HepG2 (cell line): ENCODE measurements around the gene YY1. TPM values are rescaled to one million over a fixed set of nuclear protein-coding genes. Genes with fewer than 3 reads are reported as not detected.

ENCODE experiments used
- ATAC-seq: fragments of 200-7000 bp; cut with Tn5 transposase; 3 replicates; pipeline ENCODE4 v1.9.1; 2020; ENCODE audit warnings: mild to moderate bottlenecking, moderate library complexity
- BruUV-seq: library from RNA; stranded (reverse); fragments of 400-500 nt; replicated peaks from 2 replicates; lab custom pipeline; 2021; lab: Mats Ljungman, UMichigan
- CTCF ChIA-PET: fragments of 300-600 bp; formaldehyde crosslinking; extraction: SDS; loops from one replicate; lab custom pipeline; 2021; ENCODE audit warnings: low total read pairs, inconsistent platforms, low intra/inter-chr PET ratio; lab: Yijun Ruan, JAX
- POLR2A ChIA-PET: fragments of 350-600 bp; sonication (Branson Sonifier 250); formaldehyde crosslinking; loops from one replicate; lab custom pipeline; 2020; ENCODE audit warnings: antibody characterized with exemption, inconsistent platforms; lab: Yijun Ruan, JAX
- DNase-seq: peaks from one replicate; pipeline ENCODE4 v3.0.0-alpha.2; 2015; ENCODE audit warnings: low spot score
- FAIRE-seq: peaks from 3 replicates; lab custom pipeline; 2011; peaks lifted over from hg19 to GRCh38; lab: Jason Lieb, UNC
- H2AFZ ChIP-seq: one replicate; pipeline ENCODE4 v1.6.1; 2011; ENCODE audit warnings: low read length, inconsistent platforms
- H3K27ac ChIP-seq: fragments of 300-600 bp; 3 replicates; pipeline ENCODE4 v1.8.0; 2011; ENCODE audit warnings: mixed run types, mild to moderate bottlenecking, mixed read lengths, low read length, inconsistent platforms; ENCODE audit not compliant: insufficient read depth; ENCODE audit errors: extremely low read length
- H3K27me3 ChIP-seq, 2 experiments: fragments of 200-600 bp in 1 of 2; 2 replicates in 1 of 2; 3 replicates in 1 of 2; pipeline versions ENCODE4 v1.6.0 to v1.8.0; 2011; ENCODE audit warnings: low read length in 2 of 2, mild to moderate bottlenecking in 2 of 2, moderate library complexity in 2 of 2, inconsistent platforms in 1 of 2; ENCODE audit not compliant: insufficient read depth in 2 of 2, control insufficient read depth in 1 of 2
- H3K36me3 ChIP-seq, 2 experiments: fragments of 200-600 bp in 1 of 2; replicated peaks in 1 of 2; 2 replicates in 1 of 2; 3 replicates in 1 of 2; pipeline versions ENCODE4 v1.5.1 to v1.8.0; 2011; ENCODE audit warnings: low read length in 2 of 2, inconsistent platforms in 1 of 2; ENCODE audit not compliant: insufficient read depth in 2 of 2, control insufficient read depth in 1 of 2
- H3K4me1 ChIP-seq: 2 replicates; pipeline ENCODE4 v1.5.1; 2012; ENCODE audit warnings: low read length, inconsistent platforms; ENCODE audit not compliant: insufficient read depth
- H3K4me2 ChIP-seq: 2 replicates; pipeline ENCODE4 v1.6.0; 2011; ENCODE audit warnings: low read depth, low read length, inconsistent platforms
- H3K4me3 ChIP-seq, 3 experiments: fragments of 200-600 bp in 1 of 3; sonication (generic), shearing (Covaris generic) in 1 of 3; replicated peaks in 1 of 3; 2 replicates each; pipeline ENCODE4 v1.5.1; 2011 to 2016; ENCODE audit warnings: low read length in 3 of 3, inconsistent platforms in 2 of 3, low read depth in 2 of 3, mild to moderate bottlenecking in 2 of 3, control low read depth in 1 of 3, mixed read lengths in 1 of 3; ENCODE audit not compliant: insufficient read depth in 1 of 3
- H3K79me2 ChIP-seq: one replicate; pipeline ENCODE4 v1.6.1; 2011; ENCODE audit warnings: low read length, inconsistent platforms; ENCODE audit not compliant: insufficient read depth
- H3K9ac ChIP-seq: 2 replicates; pipeline ENCODE4 v1.6.0; 2011; ENCODE audit warnings: mild to moderate bottlenecking, low read depth, low read length, inconsistent platforms; ENCODE audit not compliant: insufficient read depth
- H3K9me3 ChIP-seq: 2 replicates; pipeline ENCODE4 v1.5.1; 2012; ENCODE audit warnings: mild to moderate bottlenecking, low read length
- H4K20me1 ChIP-seq: 2 replicates; pipeline ENCODE4 v1.6.0; 2011; ENCODE audit warnings: inconsistent platforms, mild to moderate bottlenecking, low read length, moderate library complexity; ENCODE audit not compliant: insufficient read depth
- ATF7-NPFF ChIP-seq: sonication (generic); formaldehyde crosslinking; IDR thresholded peaks from 2 replicates; pipeline ENCODE4 v1.8.1; 2023; ENCODE audit warnings: mild to moderate bottlenecking, low read depth, missing genetic modification reagents, moderate library complexity
- CEBPB ChIP-seq: IDR thresholded peaks from 2 replicates; pipeline ENCODE4 v1.6.1; 2011; ENCODE audit warnings: low read depth, low read length, improper control_type of control experiment, borderline replicate concordance
- HDAC6 ChIP-seq: fragments of 200-600 bp; sonication (generic); IDR thresholded peaks from 2 replicates; pipeline ENCODE4 v1.7.0; 2017; ENCODE audit warnings: mild to moderate bottlenecking, antibody characterized with exemption, low read length, low read depth
- HNRNPL ChIP-seq: fragments of 200-400 bp; formaldehyde crosslinking; IDR thresholded peaks from 2 replicates; pipeline ENCODE4 v1.6.1; 2017; ENCODE audit warnings: mild to moderate bottlenecking, low read depth, low read length
- KDM3A ChIP-seq: IDR thresholded peaks from 2 replicates; pipeline ENCODE4 v1.6.1; 2018; ENCODE audit warnings: low read depth, missing compliant biosample characterization
- SMYD3 ChIP-seq: sonication (generic); formaldehyde crosslinking; IDR thresholded peaks from 2 replicates; pipeline ENCODE4 v1.8.1; 2023; ENCODE audit warnings: mild to moderate bottlenecking, missing genetic modification reagents
- SP5 ChIP-seq: IDR thresholded peaks from 2 replicates; pipeline ENCODE4 v1.6.1; 2016; ENCODE audit warnings: low read depth, borderline replicate concordance
- WIZ ChIP-seq: sonication (generic); formaldehyde crosslinking; IDR thresholded peaks from 2 replicates; pipeline ENCODE4 v1.5.1; 2020; ENCODE audit warnings: mild to moderate bottlenecking, missing genetic modification reagents
- ZFY ChIP-seq: sonication (generic); formaldehyde crosslinking; IDR thresholded peaks from 2 replicates; pipeline ENCODE4 v1.4.0; 2020; ENCODE audit warnings: missing genetic modification reagents
- ZNF569 ChIP-seq: sonication (generic); formaldehyde crosslinking; IDR thresholded peaks from 2 replicates; pipeline ENCODE4 v1.5.0; 2020; ENCODE audit warnings: mild to moderate bottlenecking, missing genetic modification reagents, moderate library complexity, borderline replicate concordance
- ZNF777 ChIP-seq: sonication (generic); formaldehyde crosslinking; IDR thresholded peaks from 2 replicates; pipeline ENCODE4 v1.4.0; 2020; ENCODE audit warnings: missing genetic modification reagents
- WGBS: methylation state at CpG from one replicate; pipeline ENCODE4 v1.1.6; 2017; ENCODE audit warnings: low lambda C conversion rate; 5-methylcytosine and 5-hydroxymethylcytosine counted together
- in situ Hi-C: cut with HindIII; loops from 2 replicates; pipeline ENCODE4 v1.10.0; 2017; ENCODE audit warnings: low pct_unique_long_range_greater_than_20kb; ENCODE audit not compliant: extremely low pct_ligation_motif_present
- intact Hi-C: fragments of 100-400 bp; cut with micrococcal nuclease; formaldehyde crosslinking; loops from one replicate; pipeline ENCODE4 v1.10.0; 2022; ENCODE audit not compliant: unreplicated experiment
- polyA plus RNA-seq, 8 experiments: library from polyadenylated mRNA; depleted of rRNA in 3 of 8; stranded (reverse) in 7 of 8; unstranded in 1 of 8; fragments of >200 nt; fragmentation: Illumina TruSeq in 4 of 8; extraction: Trizol in 4 of 8; gene quantifications; 2 replicates each; pipeline versions ENCODE4 v1.2.1 to v1.2.3, GENCODE V29; 2011 to 2016; ENCODE audit warnings: low read depth in 4 of 8, missing spikeins in 1 of 8, mixed read lengths in 1 of 8; ENCODE audit not compliant: insufficient read depth in 1 of 8
- total RNA-seq, 5 experiments: library from RNA; depleted of rRNA; stranded (reverse); fragments of >200 nt; fragmentation: Illumina TruSeq; extraction: Trizol; gene quantifications; 2 replicates each; pipeline ENCODE4 v1.2.3, GENCODE V29; 2016; ENCODE audit warnings: low read depth in 1 of 5
- TF ChIP-seq, protein P1 (sequence below): sonication (generic); formaldehyde crosslinking; IDR thresholded peaks from 2 replicates; pipeline ENCODE4 v1.8.1; 2023; ENCODE audit warnings: mild to moderate bottlenecking, inconsistent platforms, moderate library complexity, missing genetic modification reagents, borderline replicate concordance
- TF ChIP-seq, protein P2 (sequence below): sonication (generic); formaldehyde crosslinking; IDR thresholded peaks from 2 replicates; pipeline ENCODE4 v1.8.1; 2022; ENCODE audit warnings: low read depth, mild to moderate bottlenecking, missing genetic modification reagents

The YY1 gene
- total and polyA plus RNA-seq, 2 of the 13 experiments (the other 11 are each of a cell fraction or from before 2014, with no cell fraction given): 29.4 to 68.1 TPM

DNA sequence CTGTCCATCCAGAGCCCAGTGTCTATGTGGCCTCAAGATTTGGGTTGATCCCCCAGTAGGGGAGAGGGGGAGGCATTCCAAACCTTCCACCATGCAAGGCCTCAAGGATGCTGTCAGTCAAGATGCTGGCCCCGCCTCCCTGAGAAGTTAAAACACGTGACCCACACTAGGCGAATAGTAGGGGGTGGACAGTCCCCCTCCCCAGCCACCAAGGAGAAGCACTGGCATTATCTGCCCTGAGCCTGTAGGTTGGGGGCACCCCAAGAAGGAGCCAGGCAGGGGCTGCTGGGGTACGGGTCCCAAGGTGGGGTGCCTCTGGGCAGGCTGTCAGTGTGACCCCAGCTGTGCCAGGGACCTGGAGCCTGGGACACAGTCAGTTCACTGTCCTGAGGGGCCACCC lies 65.0 kb downstream of the YY1 start:
- no TSS peak for BruUV-seq
- ATAC-seq (no peak), DNase-seq (no peak), FAIRE-seq (no peak)
- TF ChIP-seq ATF7-NPFF (CRISPR knock-in tag): no peak
- no peak for TF ChIP-seq WIZ
- no peak for TF ChIP-seq ZNF569 (CRISPR knock-in tag)
- no peak for TF ChIP-seq KDM3A (CRISPR knock-in tag)
- Histone ChIP-seq H3K9me3 (no peaks in the 10 kb centered on the region), H3K36me3 (no peaks in the 10 kb centered on the region), H3K27ac (no peak overlapping the region), H3K9ac (no peak overlapping the region), H4K20me1 (no peaks in the 10 kb centered on the region; the same call in 1 of the 2 replicates), H3K27me3 (no peaks in the 10 kb centered on the region; a peak in 1 of 5 replicates), H2AFZ (no peak overlapping the region), H3K4me2 (no peak overlapping the region), H3K4me3 (no peak overlapping the region), H3K79me2 (no peaks in the 10 kb centered on the region), H3K4me1 (peaks cover 40% of the 10 kb centered on the region)
- POLR2A ChIA-PET: interaction anchor here (0.9 to 1.1 kb wide), 3 partner anchors 10 to 72 kb away, joined by 3 to 4 read pairs (median 3); no protein-coding TSS in a partner anchor
- intact Hi-C loops (loop anchor here (2.0 kb wide), 1 partner anchor 13 kb away; no protein-coding TSS in a partner anchor), in situ Hi-C loops (no loop called here)
- CTCF ChIA-PET: interaction anchor here (1.4 kb wide), 1 partner anchor 73 kb away, joined by 14 read pairs; the partner anchor contains the start of gene WDR25
- no CpG with 5 or more reads among the region's 4 CpGs for WGBS

DNA sequence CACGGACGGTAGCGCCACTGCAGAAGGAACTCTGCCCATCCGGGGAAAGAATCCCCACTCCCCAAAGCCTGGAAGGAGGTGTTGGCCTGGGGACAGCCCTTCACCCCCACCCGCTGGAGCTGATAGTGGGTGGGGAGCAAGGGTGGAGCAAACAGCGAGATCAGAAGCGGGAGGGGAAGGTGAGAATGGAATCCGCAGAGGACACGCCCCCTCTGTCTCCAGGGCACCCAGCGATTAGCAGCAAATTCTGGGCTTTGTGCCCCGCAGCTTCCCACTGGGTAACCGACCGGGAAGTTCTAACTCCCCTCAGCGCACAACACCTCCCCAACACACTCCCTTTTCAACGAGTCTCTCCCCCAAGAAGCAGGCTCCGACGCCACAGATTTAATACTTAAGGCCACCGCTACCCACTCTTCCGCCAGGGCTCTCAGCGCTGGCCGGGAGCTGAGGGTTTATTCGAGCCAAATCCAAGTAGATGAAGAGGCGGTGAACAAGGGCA lies 65.9 kb downstream of the YY1 start:
- peak overlapping the region; percentile 64 to 81 (median 72) for H3K4me3 ChIP-seq
- CTCF ChIA-PET: no interaction called here

More for the DNA sequence above, 65.9 kb downstream of the YY1 start:
- ATAC-seq (no peak), DNase-seq (no peak)
- H3K79me2 ChIP-seq: no peaks in the 10 kb centered on the region
- in situ Hi-C loops: loop anchor here (5.0 kb wide), 1 partner anchor 72 kb away; the partner anchor contains the start of gene WDR25
- H4K20me1 ChIP-seq: no peaks in the 10 kb centered on the region; the same call in 1 of the 2 replicates
- BruUV-seq: TSS peak; percentile 36
- TF ChIP-seq SMYD3 (CRISPR knock-in tag) (no peak), HNRNPL (peak; percentile 38; the same call in 1 of the 2 replicates), ZNF777 (CRISPR knock-in tag) (no peak), CEBPB (no peak), SP5 (CRISPR knock-in tag) (0 out of 2 replicates have a peak, but pooled peaks have one; percentile 44), HDAC6 (no peak), ZFY (CRISPR knock-in tag) (0 out of 2 replicates have a peak, but pooled peaks have one; percentile 24)
- TF ChIP-seq, protein P1, sequence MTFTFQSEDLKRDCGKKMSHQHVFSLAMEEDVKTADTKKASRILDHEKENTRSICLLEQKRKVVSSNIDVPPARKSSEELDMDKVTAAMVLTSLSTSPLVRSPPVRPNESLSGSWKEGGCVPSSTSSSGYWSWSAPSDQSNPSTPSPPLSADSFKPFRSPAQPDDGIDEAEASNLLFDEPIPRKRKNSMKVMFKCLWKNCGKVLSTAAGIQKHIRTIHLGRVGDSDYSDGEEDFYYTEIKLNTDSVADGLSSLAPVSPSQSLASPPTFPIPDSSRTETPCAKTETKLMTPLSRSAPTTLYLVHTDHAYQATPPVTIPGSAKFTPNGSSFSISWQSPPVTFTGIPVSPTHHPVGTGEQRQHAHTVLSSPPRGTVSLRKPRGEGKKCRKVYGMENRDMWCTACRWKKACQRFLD: 0 out of 2 replicates have a peak, but pooled peaks have one; percentile 16
- TF ChIP-seq, protein P2, sequence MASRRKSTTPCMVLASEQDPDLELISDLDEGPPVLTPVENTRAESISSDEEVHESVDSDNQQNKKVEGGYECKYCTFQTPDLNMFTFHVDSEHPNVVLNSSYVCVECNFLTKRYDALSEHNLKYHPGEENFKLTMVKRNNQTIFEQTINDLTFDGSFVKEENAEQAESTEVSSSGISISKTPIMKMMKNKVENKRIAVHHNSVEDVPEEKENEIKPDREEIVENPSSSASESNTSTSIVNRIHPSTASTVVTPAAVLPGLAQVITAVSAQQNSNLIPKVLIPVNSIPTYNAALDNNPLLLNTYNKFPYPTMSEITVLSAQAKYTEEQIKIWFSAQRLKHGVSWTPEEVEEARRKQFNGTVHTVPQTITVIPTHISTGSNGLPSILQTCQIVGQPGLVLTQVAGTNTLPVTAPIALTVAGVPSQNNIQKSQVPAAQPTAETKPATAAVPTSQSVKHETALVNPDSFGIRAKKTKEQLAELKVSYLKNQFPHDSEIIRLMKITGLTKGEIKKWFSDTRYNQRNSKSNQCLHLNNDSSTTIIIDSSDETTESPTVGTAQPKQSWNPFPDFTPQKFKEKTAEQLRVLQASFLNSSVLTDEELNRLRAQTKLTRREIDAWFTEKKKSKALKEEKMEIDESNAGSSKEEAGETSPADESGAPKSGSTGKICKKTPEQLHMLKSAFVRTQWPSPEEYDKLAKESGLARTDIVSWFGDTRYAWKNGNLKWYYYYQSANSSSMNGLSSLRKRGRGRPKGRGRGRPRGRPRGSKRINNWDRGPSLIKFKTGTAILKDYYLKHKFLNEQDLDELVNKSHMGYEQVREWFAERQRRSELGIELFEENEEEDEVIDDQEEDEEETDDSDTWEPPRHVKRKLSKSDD: 0 out of 2 replicates have a peak, but pooled peaks have one; percentile 6
- TF ChIP-seq, all 625 proteins: peak for 5
- WGBS: 21% methylated on average over 20 of the region's 23 CpGs
- no peaks in the 10 kb centered on the region for H3K36me3 ChIP-seq
- H3K27me3 ChIP-seq: no peaks in the 10 kb centered on the region; a peak in 2 of 5 replicates
- POLR2A ChIA-PET: interaction anchor here (0.6 to 1.3 kb wide), 2 partner anchors 9 to 14 kb away, joined by 3 to 7 read pairs; no protein-coding TSS in a partner anchor
- no peak overlapping the region for H3K27ac ChIP-seq
- intact Hi-C loops: loop anchor here (2.0 kb wide), 1 partner anchor 14 kb away; no protein-coding TSS in a partner anchor
- peaks cover 44% of the 10 kb centered on the region for H3K4me1 ChIP-seq
- FAIRE-seq: peak; percentile 39
- no peak overlapping the region for H3K9ac ChIP-seq
- H3K9me3 ChIP-seq: no peaks in the 10 kb centered on the region
- peak overlapping the region; percentile 83 for H3K4me2 ChIP-seq
- no peak overlapping the region for H2AFZ ChIP-seq
